Neuronal stem cell (in vitro differentiated cells): ENCODE results near the gene COL8A2.
"Not testable (repeated sequence)": the region's sequence is repeated elsewhere in the genome, so short reads cannot be mapped to it uniquely, and the experiment has no call there.

Experiments used
- DNase-seq: peaks from one replicate; pipeline ENCODE4 v3.0.0-alpha.2; 2013; ENCODE audit warnings: low spot score
- H2AFZ ChIP-seq: one replicate; pipeline ENCODE4 v1.6.1; 2013; ENCODE audit warnings: mild to moderate bottlenecking, low read length, inconsistent platforms
- H2AK5ac ChIP-seq: 2 replicates; pipeline ENCODE4 v1.6.1; 2013; ENCODE audit warnings: low read depth, mild to moderate bottlenecking, inconsistent platforms, low read length, moderate library complexity, mixed read lengths
- H2BK120ac ChIP-seq: 2 replicates; pipeline ENCODE4 v1.6.1; 2013; ENCODE audit warnings: low read depth, mild to moderate bottlenecking, inconsistent platforms, low read length, moderate library complexity, mixed read lengths
- H2BK12ac ChIP-seq: one replicate; pipeline ENCODE4 v1.6.1; 2013; ENCODE audit warnings: low read length, inconsistent platforms
- H2BK15ac ChIP-seq: 2 replicates; pipeline ENCODE4 v1.6.1; 2013; ENCODE audit warnings: mild to moderate bottlenecking, low read length, inconsistent platforms, mixed read lengths
- H2BK5ac ChIP-seq: one replicate; pipeline ENCODE4 v1.6.1; 2013; ENCODE audit warnings: inconsistent platforms, mild to moderate bottlenecking, low read length, moderate library complexity
- H3K14ac ChIP-seq: one replicate; pipeline ENCODE4 v1.6.1; 2013; ENCODE audit warnings: low read length, inconsistent platforms
- H3K18ac ChIP-seq: 2 replicates; pipeline ENCODE4 v1.6.1; 2013; ENCODE audit warnings: low read length, inconsistent platforms
- H3K23ac ChIP-seq: 2 replicates; pipeline ENCODE4 v1.6.1; 2013; ENCODE audit warnings: low read depth, mild to moderate bottlenecking, mixed read lengths, low read length, inconsistent platforms; ENCODE audit not compliant: poor library complexity
- H3K27ac ChIP-seq: replicated peaks from 3 replicates; pipeline ENCODE4 v1.5.1; 2013; ENCODE audit warnings: low read length, inconsistent platforms
- H3K27me3 ChIP-seq, 3 experiments: 2 replicates each; pipeline ENCODE4 v1.6.1; 2013; ENCODE audit warnings: low read length in 3 of 3, mild to moderate bottlenecking in 2 of 3, inconsistent platforms in 1 of 3, low read depth in 1 of 3, mixed read lengths in 1 of 3, moderate library complexity in 1 of 3; ENCODE audit not compliant: control insufficient read depth in 3 of 3, insufficient read depth in 3 of 3
- H3K36me3 ChIP-seq, 2 donors: replicated peaks in 1 of 2; 2 replicates each; pipeline ENCODE4 v1.6.1; 2013; ENCODE audit warnings: low read length in 2 of 2; ENCODE audit not compliant: control insufficient read depth in 2 of 2, insufficient read depth in 2 of 2
- H3K4ac ChIP-seq: 2 replicates; pipeline ENCODE4 v1.6.1; 2013; ENCODE audit warnings: inconsistent platforms, mild to moderate bottlenecking, low read length, moderate library complexity
- H3K4me1 ChIP-seq, 2 donors: 1 replicate in 1 of 2; 2 replicates in 1 of 2; pipeline ENCODE4 v1.6.1; 2013; ENCODE audit warnings: low read length in 2 of 2, low read depth in 1 of 2; ENCODE audit not compliant: control insufficient read depth in 2 of 2, insufficient read depth in 1 of 2
- H3K4me2 ChIP-seq: one replicate; pipeline ENCODE4 v1.6.1; 2013; ENCODE audit warnings: mild to moderate bottlenecking, low read length, inconsistent platforms; ENCODE audit not compliant: insufficient read depth, poor library complexity, severe bottlenecking
- H3K4me3 ChIP-seq, 2 donors: 2 replicates each; pipeline ENCODE4 v1.5.1; 2013; ENCODE audit warnings: low read length in 2 of 2, mild to moderate bottlenecking in 2 of 2, inconsistent platforms in 1 of 2, moderate library complexity in 1 of 2
- H3K79me1 ChIP-seq: one replicate; pipeline ENCODE4 v1.6.1; 2013; ENCODE audit warnings: low read depth, mild to moderate bottlenecking, inconsistent platforms, low read length, moderate library complexity
- H3K9ac ChIP-seq: one replicate; pipeline ENCODE4 v1.6.1; 2013; ENCODE audit warnings: mild to moderate bottlenecking, low read depth, low read length, inconsistent platforms; ENCODE audit not compliant: poor library complexity
- H3K9me3 ChIP-seq, 2 donors: replicated peaks in 1 of 2; 2 replicates each; pipeline versions ENCODE3 to v1.6.1; 2013; ENCODE audit warnings: low read length in 2 of 2, mild to moderate bottlenecking in 2 of 2, inconsistent platforms in 1 of 2, low read depth in 1 of 2, mixed read lengths in 1 of 2, moderate library complexity in 1 of 2; ENCODE audit not compliant: control insufficient read depth in 2 of 2, insufficient read depth in 1 of 2
- H4K8ac ChIP-seq: one replicate; pipeline ENCODE4 v1.6.1; 2013; ENCODE audit warnings: low read depth, mild to moderate bottlenecking, inconsistent platforms, low read length, moderate library complexity
- H4K91ac ChIP-seq: one replicate; pipeline ENCODE4 v1.6.1; 2013; ENCODE audit warnings: low read length, low read depth, mild to moderate bottlenecking, inconsistent platforms; ENCODE audit not compliant: poor library complexity
- WGBS, 2 donors: extraction: QIAGEN DNeasy Blood & Tissue Kit; methylation state at CpG; one replicate each; pipeline ENCODE4 v1.1.7; 2013; ENCODE audit warnings: missing lambda C conversion rate in 2 of 2, mixed read lengths in 1 of 2; ENCODE audit not compliant: insufficient read length in 2 of 2, insufficient replicate concordance in 1 of 2; ENCODE audit errors: extremely low coverage in 2 of 2; 5-methylcytosine and 5-hydroxymethylcytosine counted together

Gene COL8A2

GRCh38 chr1:36159614-36160387 lies 34.8 kb upstream of the COL8A2 start:
- H3K4me3 ChIP-seq: no peak overlapping the region
- no CpG with 5 or more reads among the region's 10 CpGs for WGBS, 2 donors
- no peak overlapping the region for H2AFZ ChIP-seq
- no peak overlapping the region for H3K4ac ChIP-seq
- H3K27ac ChIP-seq: no peak overlapping the region
- no peaks in the 10 kb centered on the region for H3K27me3 ChIP-seq
- H3K14ac ChIP-seq: no peak overlapping the region
- no peak for DNase-seq
- no peaks in the 10 kb centered on the region for H3K9me3 ChIP-seq
- H4K8ac ChIP-seq: no peak overlapping the region
- H2BK12ac ChIP-seq: no peak overlapping the region
- peak overlapping the region; percentile 16 for H3K18ac ChIP-seq
- H3K23ac ChIP-seq: no peak overlapping the region
- no peak overlapping the region for H3K4me2 ChIP-seq
- H2AK5ac ChIP-seq: no peak overlapping the region
- H3K79me1 ChIP-seq: peaks cover 19% of the 10 kb centered on the region
- no peak overlapping the region for H2BK5ac ChIP-seq
- H2BK15ac ChIP-seq: no peak overlapping the region
- no peak overlapping the region for H4K91ac ChIP-seq
- H3K36me3 ChIP-seq: peaks cover 23 to 65% of the 10 kb centered on the region in 2 donors
- no peak overlapping the region for H2BK120ac ChIP-seq
- H3K9ac ChIP-seq: peak overlapping the region; percentile 50
- H3K4me1 ChIP-seq: peaks cover 30 to 31% of the 10 kb centered on the region in 2 donors

GRCh38 chr1:36158827-36159252 lies 33.8 kb upstream of the COL8A2 start:
- not testable (repeated sequence) for H3K18ac ChIP-seq, H3K9me3 ChIP-seq, H4K91ac ChIP-seq, H2BK15ac ChIP-seq, H3K9ac ChIP-seq, H2BK5ac ChIP-seq, H3K27ac ChIP-seq, DNase-seq, H4K8ac ChIP-seq, H3K23ac ChIP-seq, H2BK120ac ChIP-seq, H3K4me2 ChIP-seq, H3K14ac ChIP-seq, H3K4ac ChIP-seq, H2AK5ac ChIP-seq, H3K27me3 ChIP-seq, H2BK12ac ChIP-seq, H2AFZ ChIP-seq
- no CpG with 5 or more reads among the region's 10 CpGs for WGBS, 2 donors
- H3K4me3 ChIP-seq: peak overlapping the region in 1 of 2 donors; percentile 69
- peaks cover 14% of the 10 kb centered on the region for H3K79me1 ChIP-seq
- peaks cover 18 to 56% of the 10 kb centered on the region in 2 donors for H3K36me3 ChIP-seq
- peaks cover 37 to 38% of the 10 kb centered on the region in 2 donors for H3K4me1 ChIP-seq

GRCh38 chr1:36157973-36158826 lies 33.2 kb upstream of the COL8A2 start:
- Histone ChIP-seq H3K79me1 (peaks cover 14% of the 10 kb centered on the region), H3K4me2 (peak overlapping the region; percentile 88), H3K27me3 (no peaks in the 10 kb centered on the region), H2BK12ac (no peak overlapping the region), H2BK15ac (no peak overlapping the region), H2AFZ (no peak overlapping the region), H3K4me3 (peak overlapping the region; percentile 69 to 80), H3K36me3 (peaks cover 18 to 50% of the 10 kb centered on the region in 2 donors), H4K91ac (no peak overlapping the region), H3K14ac (no peak overlapping the region), H3K23ac (no peak overlapping the region), H2BK120ac (no peak overlapping the region), H2AK5ac (no peak overlapping the region), H3K9ac (no peak overlapping the region), H3K9me3 (no peaks in the 10 kb centered on the region), H3K4ac (no peak overlapping the region), H3K27ac (no peak overlapping the region), H2BK5ac (peak overlapping the region; percentile 99), H3K18ac (no peak overlapping the region), H4K8ac (no peak overlapping the region), H3K4me1 (peaks cover 37 to 38% of the 10 kb centered on the region in 2 donors)
- WGBS, 2 donors: 100% methylated on average over 1 of the region's 9 CpGs; no CpG with 5 or more reads in 1 of the 2 donors
- no peak for DNase-seq
